Measurements from ENCODE around the gene TMEM131. TPM values are rescaled to one million over a fixed set of nuclear protein-coding genes. Genes with fewer than 3 reads are reported as not detected.

The TMEM131 gene
- total RNA-seq, 1 donor from 2014 or later, result 35.3 TPM

GRCh38 chr2:97907369-97908100 is 88.2 kb downstream of the TMEM131 start:
- H3K27me3 ChIP-seq (ENCODE audit: insufficient read depth, low read length), result no peaks in the 10 kb centered on the region
- no peaks in the 10 kb centered on the region for H3K9me3 ChIP-seq (ENCODE audit: insufficient read depth, low read depth, low read length)
- no peak overlapping the region for H3K27ac ChIP-seq (ENCODE audit: low read depth, low read length)
- DNase-seq (ENCODE audit: low read depth) (no peak), FAIRE-seq (no peak)
- H3K27me3 Mint-ChIP-seq (ENCODE audit: low read depth, unreplicated experiment), result no peaks in the 10 kb centered on the region
- H3K9ac ChIP-seq (ENCODE audit: low read length), result no peak overlapping the region
- peaks cover 9% of the 10 kb centered on the region for H3K4me1 Mint-ChIP-seq (ENCODE audit: low read depth, unreplicated experiment)
- H2AFZ ChIP-seq (ENCODE audit: low read depth, low read length), result no peak overlapping the region
- no peak overlapping the region for H3K4me3 Mint-ChIP-seq (ENCODE audit: unreplicated experiment)
- peaks cover 7% of the 10 kb centered on the region for H3K36me3 ChIP-seq (ENCODE audit: insufficient read depth, low read length)
- H4K20me1 ChIP-seq (ENCODE audit: insufficient read depth, low read length), result peaks cover 11% of the 10 kb centered on the region
- H3K9me3 Mint-ChIP-seq (ENCODE audit: unreplicated experiment), result no peaks in the 10 kb centered on the region
- H3K4me3 ChIP-seq (ENCODE audit: insufficient read depth, low read depth, low read length), result no peak overlapping the region
- TF ChIP-seq EZH2 (IDR thresholded peaks at IDR 0.05; ENCODE audit: insufficient read depth, low read length) (no peak), CTCF (IDR thresholded peaks at IDR 0.05; ENCODE audit: insufficient read depth, low read depth, low read length) (no peak)
- no peak overlapping the region for H3K27ac Mint-ChIP-seq (ENCODE audit: unreplicated experiment)
- peaks cover 18% of the 10 kb centered on the region for H3K79me2 ChIP-seq (ENCODE audit: insufficient read depth, low read length)
- no peak overlapping the region for H3K4me2 ChIP-seq (ENCODE audit: low read length)
- H3K36me3 Mint-ChIP-seq (ENCODE audit: low read depth, unreplicated experiment), result peaks cover 14% of the 10 kb centered on the region
- H3K4me1 ChIP-seq (ENCODE audit: insufficient read depth, low read length), result no peaks in the 10 kb centered on the region

GRCh38 chr2:97906307-97906706 is 89.4 kb downstream of the TMEM131 start:
- Mint-ChIP-seq H3K9me3 (ENCODE audit: unreplicated experiment) (no peaks in the 10 kb centered on the region), H3K4me1 (ENCODE audit: low read depth, unreplicated experiment) (no peaks in the 10 kb centered on the region)
- no peak for DNase-seq (ENCODE audit: low read depth)

More at GRCh38 chr2:97906307-97906706, 89.4 kb downstream of the TMEM131 start:
- Mint-ChIP-seq H3K27me3 (ENCODE audit: low read depth, unreplicated experiment) (no peaks in the 10 kb centered on the region), H3K4me3 (ENCODE audit: unreplicated experiment) (no peak overlapping the region), H3K27ac (ENCODE audit: unreplicated experiment) (no peak overlapping the region), H3K36me3 (ENCODE audit: low read depth, unreplicated experiment) (peaks cover 14% of the 10 kb centered on the region)
- Histone ChIP-seq H3K4me3 (ENCODE audit: insufficient read depth, low read depth, low read length) (no peak overlapping the region), H3K36me3 (ENCODE audit: insufficient read depth, low read length) (peaks cover 7% of the 10 kb centered on the region), H3K9me3 (ENCODE audit: insufficient read depth, low read depth, low read length) (no peaks in the 10 kb centered on the region), H3K27me3 (ENCODE audit: insufficient read depth, low read length) (no peaks in the 10 kb centered on the region), H2AFZ (ENCODE audit: low read depth, low read length) (no peak overlapping the region), H3K4me2 (ENCODE audit: low read length) (no peak overlapping the region), H3K9ac (ENCODE audit: low read length) (no peak overlapping the region), H4K20me1 (ENCODE audit: insufficient read depth, low read length) (peaks cover 4% of the 10 kb centered on the region), H3K27ac (ENCODE audit: low read depth, low read length) (no peak overlapping the region), H3K4me1 (ENCODE audit: insufficient read depth, low read length) (no peaks in the 10 kb centered on the region), H3K79me2 (ENCODE audit: insufficient read depth, low read length) (peaks cover 11% of the 10 kb centered on the region)
- no peak for FAIRE-seq
- TF ChIP-seq CTCF (IDR thresholded peaks at IDR 0.05; ENCODE audit: insufficient read depth, low read depth, low read length) (no peak), EZH2 (IDR thresholded peaks at IDR 0.05; ENCODE audit: insufficient read depth, low read length) (no peak)

Data from astrocyte (in vitro differentiated cells and primary cell).